ENCODE results near the gene BCAP31.

Gene BCAP31

DNA sequence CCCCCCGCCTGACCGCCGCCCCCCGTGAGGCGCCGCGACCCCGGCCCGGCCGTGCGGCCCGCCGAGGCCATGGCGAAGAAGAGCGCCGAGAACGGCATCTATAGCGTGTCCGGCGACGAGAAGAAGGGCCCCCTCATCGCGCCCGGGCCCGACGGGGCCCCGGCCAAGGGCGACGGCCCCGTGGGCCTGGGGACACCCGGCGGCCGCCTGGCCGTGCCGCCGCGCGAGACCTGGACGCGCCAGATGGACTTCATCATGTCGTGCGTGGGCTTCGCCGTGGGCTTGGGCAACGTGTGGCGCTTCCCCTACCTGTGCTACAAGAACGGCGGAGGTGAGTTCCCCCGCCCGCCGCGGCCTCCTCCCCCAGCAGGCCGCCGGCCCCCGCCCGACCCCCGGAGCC is 35.7 kb downstream of the BCAP31 start:
- peak overlapping the region; percentile 58 for H3K4me3 ChIP-seq (ENCODE audit: low read depth, low read length)
- DNase-seq (ENCODE audit: low read depth, low spot score): no peak
- TF ChIP-seq, protein P1, sequence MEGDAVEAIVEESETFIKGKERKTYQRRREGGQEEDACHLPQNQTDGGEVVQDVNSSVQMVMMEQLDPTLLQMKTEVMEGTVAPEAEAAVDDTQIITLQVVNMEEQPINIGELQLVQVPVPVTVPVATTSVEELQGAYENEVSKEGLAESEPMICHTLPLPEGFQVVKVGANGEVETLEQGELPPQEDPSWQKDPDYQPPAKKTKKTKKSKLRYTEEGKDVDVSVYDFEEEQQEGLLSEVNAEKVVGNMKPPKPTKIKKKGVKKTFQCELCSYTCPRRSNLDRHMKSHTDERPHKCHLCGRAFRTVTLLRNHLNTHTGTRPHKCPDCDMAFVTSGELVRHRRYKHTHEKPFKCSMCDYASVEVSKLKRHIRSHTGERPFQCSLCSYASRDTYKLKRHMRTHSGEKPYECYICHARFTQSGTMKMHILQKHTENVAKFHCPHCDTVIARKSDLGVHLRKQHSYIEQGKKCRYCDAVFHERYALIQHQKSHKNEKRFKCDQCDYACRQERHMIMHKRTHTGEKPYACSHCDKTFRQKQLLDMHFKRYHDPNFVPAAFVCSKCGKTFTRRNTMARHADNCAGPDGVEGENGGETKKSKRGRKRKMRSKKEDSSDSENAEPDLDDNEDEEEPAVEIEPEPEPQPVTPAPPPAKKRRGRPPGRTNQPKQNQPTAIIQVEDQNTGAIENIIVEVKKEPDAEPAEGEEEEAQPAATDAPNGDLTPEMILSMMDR (IDR thresholded peaks at IDR 0.05; ENCODE audit: insufficient read depth, low read length, missing control alignments): no peak
- ChIA-PET CTCF (no interaction called here), POLR2A (no interaction called here)

DNA sequence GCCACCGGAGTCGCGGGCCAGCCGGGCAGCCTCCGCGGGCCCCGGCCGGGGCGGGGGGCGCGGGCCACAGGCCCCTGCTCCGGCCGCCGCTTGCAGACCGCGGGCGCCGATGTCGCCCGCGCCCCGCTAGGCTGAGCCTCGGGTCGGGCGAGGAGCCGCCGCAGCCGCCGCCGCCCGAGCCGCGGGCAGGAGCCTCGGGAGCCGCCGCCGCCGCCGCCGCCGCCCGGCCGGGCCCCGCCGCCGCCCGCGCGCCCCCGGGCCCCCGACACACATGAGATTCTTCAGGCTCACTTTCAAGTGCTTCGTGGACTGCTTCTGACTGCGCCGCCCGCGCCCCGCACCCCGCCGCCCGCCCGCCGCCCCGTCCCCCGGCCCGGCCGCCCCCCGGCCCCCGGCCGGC is 36.1 kb downstream of the BCAP31 start:
- CTCF ChIA-PET: interaction anchor here (1.0 to 1.4 kb wide), 2 partner anchors 9 to 20 kb away, joined by 3 to 7 read pairs; no protein-coding TSS in a partner anchor
- TF ChIP-seq, protein P1 (IDR thresholded peaks at IDR 0.05; ENCODE audit: insufficient read depth, low read length, missing control alignments): no peak
- POLR2A ChIA-PET: no interaction called here
- peak overlapping the region; percentile 12 for H3K4me3 ChIP-seq (ENCODE audit: low read depth, low read length)
- DNase-seq (ENCODE audit: low read depth, low spot score): no peak

DNA sequence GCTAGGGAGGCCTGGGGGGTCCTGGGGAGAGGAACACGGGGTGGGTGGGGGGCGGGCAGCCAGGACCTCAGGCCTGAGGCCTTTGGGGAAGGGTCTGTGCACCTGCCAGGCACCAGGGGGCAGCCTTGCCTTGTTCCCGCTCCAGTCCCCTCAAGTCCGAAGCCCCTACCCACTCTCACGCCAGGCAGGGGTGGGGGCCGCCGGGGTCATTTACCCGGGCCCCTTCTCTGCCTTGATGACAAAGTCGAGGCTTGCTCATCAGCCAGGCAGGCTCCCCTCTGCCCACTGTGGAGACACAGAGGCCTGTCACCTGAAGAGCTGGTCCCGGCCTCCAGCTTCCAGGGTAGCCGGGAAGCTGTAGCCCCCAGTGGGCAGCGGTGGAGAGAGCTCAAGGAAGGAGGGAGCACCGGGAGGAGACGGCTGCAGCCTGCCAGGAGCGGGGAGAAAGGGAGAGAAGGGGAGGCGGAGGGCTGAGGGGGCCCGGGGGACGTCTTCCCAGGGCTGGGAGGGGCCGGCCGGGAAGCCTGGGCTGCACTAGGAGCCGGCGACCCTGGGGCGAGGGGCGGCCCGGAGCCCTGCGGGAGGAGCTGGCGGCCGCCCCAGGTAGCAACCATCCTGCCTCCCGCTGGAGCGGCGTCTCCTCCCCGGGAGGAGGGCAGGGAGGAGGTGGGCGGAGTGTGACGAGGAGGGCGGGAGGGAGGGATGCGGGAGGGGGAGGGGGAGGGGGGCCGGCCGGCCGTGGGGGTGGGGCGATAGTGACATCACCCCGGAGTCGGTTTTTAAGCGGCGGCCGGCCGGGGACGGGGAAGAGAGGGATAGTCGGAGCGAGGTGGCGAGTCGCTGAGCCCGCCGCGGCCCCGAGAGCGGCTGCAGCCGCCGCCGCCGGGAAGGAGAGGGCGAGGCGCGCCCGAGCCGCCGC is 36.8 kb downstream of the BCAP31 start, which contains the start of gene SLC6A8:
SLC6A8 (plus strand) TSS at position 806 of the 919 bp plus-strand sequence. CDS start 649 bp downstream, outside the sequence.
- TF ChIP-seq, protein P1 (IDR thresholded peaks at IDR 0.05; ENCODE audit: insufficient read depth, low read length, missing control alignments): no peak
- no peak for DNase-seq (ENCODE audit: low read depth, low spot score)
- CTCF ChIA-PET: interaction anchor here (1.0 to 1.4 kb wide), 3 partner anchors 8 to 149 kb away, joined by 3 to 7 read pairs (median 3); no protein-coding TSS in a partner anchor
- POLR2A ChIA-PET: no interaction called here
- peak within 1 kb of the TSS; percentile 58 for H3K4me3 ChIP-seq (ENCODE audit: low read depth, low read length)

DNA sequence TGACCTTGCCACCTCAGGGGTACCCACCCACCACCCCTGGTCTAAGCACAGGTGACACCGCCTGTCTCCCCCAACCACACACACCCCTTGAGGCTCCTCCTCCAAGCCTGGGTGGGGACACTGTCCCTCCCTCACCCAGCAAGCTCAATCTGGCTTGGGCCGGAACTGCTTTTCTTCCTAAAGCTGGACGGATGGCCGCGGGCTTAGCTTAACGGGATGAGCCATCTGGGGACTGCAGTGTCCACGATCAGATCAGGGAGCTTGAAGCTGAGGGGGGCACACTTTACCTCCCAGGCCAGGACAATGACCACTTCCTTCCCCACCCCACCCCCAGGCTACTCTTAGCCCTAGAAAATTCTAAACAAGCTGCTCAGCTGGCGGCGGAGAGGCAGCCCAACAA is 37.5 kb downstream of the BCAP31 start:
- TF ChIP-seq, protein P1 (IDR thresholded peaks at IDR 0.05; ENCODE audit: insufficient read depth, low read length, missing control alignments): no peak
- POLR2A ChIA-PET: no interaction called here
- no peak for DNase-seq (ENCODE audit: low read depth, low spot score)
- no peak overlapping the region for H3K4me3 ChIP-seq (ENCODE audit: low read depth, low read length)
- CTCF ChIA-PET: interaction anchor here (1.4 kb wide), 2 partner anchors 19 to 148 kb away, joined by 3 to 7 read pairs; no protein-coding TSS in a partner anchor

DNA sequence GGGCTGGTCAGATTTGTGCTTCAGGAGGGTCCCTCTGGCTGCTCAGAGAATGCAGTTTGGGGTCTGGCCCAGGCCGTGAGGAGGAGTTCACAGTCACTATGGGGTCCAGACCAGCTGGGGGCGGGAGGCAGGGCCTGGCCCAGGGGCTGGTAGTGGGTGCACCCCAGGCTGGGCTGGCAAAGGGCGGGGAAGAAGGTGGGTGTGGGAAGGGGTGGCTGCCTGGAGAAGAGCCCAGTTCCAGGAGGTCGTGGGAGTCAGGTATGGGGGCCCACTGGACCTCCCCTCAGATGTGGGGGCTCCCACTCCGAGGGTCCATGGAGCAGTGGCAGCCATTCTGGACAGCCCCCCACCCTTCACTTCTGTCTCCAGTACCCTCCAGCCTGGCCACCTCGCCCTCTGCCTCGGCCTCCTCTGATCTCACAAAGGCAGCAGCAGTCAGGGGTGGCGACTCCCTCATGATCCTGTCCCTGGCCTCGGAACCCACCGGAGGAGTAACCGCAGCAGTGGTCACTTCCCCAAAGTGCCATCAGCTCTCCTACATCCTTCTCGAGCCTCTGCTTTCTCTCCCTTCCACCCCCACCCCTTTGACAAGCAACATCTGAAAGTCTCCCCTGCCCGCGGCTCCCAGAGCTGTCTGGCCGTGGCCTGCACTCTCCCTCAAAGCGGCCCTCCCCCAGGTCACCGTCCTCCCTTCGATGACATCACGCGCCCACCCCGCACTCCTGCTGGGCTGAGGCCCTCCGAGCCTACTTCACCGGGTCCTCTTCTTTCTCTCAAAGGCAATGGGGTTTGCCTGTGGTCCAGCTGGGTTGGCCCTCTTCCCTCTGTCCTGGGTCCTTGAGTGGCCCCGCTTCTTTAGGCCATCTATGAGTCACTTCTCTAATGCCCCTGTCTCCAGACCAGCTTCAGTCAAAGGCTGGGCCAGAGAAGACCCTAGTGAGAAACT is 38.2 kb downstream of the BCAP31 start:
- CTCF ChIA-PET: interaction anchor here (1.4 kb wide), 1 partner anchor 147 kb away, joined by 3 read pairs; no protein-coding TSS in a partner anchor
- POLR2A ChIA-PET: no interaction called here
- no peak for DNase-seq (ENCODE audit: low read depth, low spot score)
- no peak overlapping the region for H3K4me3 ChIP-seq (ENCODE audit: low read depth, low read length)
- TF ChIP-seq, protein P1 (IDR thresholded peaks at IDR 0.05; ENCODE audit: insufficient read depth, low read length, missing control alignments): no peak
